Activated CD8-positive, alpha-beta memory T cell treated with anti-CD3 and anti-CD28 coated beads, Interleukin-2, amount 50 U/mL, for 1 hour (primary cell): Measurements from ENCODE around the gene SALL4.
"Not testable (repeated sequence)": the region's sequence is repeated elsewhere in the genome, so short reads cannot be mapped to it uniquely, and the experiment has no call there.

Source experiments
- DNase-seq: peaks from one replicate; pipeline ENCODE4 v3.0.0-alpha.2; 2020; ENCODE audit errors: extremely low read depth

The SALL4 gene

GRCh38 chr20:51738261-51738660, 64.1 kb downstream of the SALL4 start:
- not testable (repeated sequence) for DNase-seq

- DNase-seq = no peak
These were observed 65.4 kb downstream of the SALL4 start for GRCh38 chr20:51736947-51737346.

GRCh38 chr20:51735728-51736600, 66.4 kb downstream of the SALL4 start:
- DNase-seq = no peak

- no peak for DNase-seq
These were observed 67.2 kb downstream of the SALL4 start for GRCh38 chr20:51734876-51735720.

GRCh38 chr20:51733070-51733469, 69.3 kb downstream of the SALL4 start:
- no peak for DNase-seq
